ENCODE measurements around the gene REELD1.

DNA sequence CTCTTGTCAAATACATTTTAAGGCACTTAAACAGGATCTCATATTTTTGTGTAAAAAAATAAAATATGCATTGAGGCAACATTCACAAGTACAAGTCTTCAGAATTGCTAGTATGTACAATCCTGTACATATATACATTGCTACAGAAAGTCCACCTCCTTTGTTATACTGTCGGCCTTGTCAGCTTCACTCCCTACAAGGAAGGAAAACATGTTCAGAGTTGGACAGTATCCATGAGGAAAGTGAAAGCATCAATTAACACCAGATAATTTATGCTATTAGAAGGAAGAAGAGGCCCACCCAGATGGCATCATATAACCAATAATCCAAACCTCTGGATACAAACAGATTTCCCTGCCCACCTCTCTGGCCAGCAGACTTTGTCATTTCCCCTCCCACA, 42.0 kb downstream of the REELD1 start:
- no peak for TF ChIP-seq EZH2 (IDR thresholded peaks at IDR 0.05; ENCODE audit: low read depth)
- TF ChIP-seq, protein P1, sequence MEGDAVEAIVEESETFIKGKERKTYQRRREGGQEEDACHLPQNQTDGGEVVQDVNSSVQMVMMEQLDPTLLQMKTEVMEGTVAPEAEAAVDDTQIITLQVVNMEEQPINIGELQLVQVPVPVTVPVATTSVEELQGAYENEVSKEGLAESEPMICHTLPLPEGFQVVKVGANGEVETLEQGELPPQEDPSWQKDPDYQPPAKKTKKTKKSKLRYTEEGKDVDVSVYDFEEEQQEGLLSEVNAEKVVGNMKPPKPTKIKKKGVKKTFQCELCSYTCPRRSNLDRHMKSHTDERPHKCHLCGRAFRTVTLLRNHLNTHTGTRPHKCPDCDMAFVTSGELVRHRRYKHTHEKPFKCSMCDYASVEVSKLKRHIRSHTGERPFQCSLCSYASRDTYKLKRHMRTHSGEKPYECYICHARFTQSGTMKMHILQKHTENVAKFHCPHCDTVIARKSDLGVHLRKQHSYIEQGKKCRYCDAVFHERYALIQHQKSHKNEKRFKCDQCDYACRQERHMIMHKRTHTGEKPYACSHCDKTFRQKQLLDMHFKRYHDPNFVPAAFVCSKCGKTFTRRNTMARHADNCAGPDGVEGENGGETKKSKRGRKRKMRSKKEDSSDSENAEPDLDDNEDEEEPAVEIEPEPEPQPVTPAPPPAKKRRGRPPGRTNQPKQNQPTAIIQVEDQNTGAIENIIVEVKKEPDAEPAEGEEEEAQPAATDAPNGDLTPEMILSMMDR (conservative IDR thresholded peaks at IDR 0.05), result no peak
